ENCODE results near the gene OBSCN. TPM values are rescaled to one million over a fixed set of nuclear protein-coding genes. Genes with fewer than 3 reads are reported as not detected.
"Not testable (repeated sequence)": the region's sequence is repeated elsewhere in the genome, so short reads cannot be mapped to it uniquely, and the experiment has no call there.

Gene OBSCN
- total RNA-seq, 1 donor from 2014 or later = 59.5 TPM

- DNase-seq (ENCODE audit: low read depth) = no peak
Observed at GRCh38 chr1:228185641-228185965, 22.2 kb upstream of the OBSCN start.

- not testable (repeated sequence) for DNase-seq (ENCODE audit: low read depth)
Observed at GRCh38 chr1:228188249-228188648, 19.6 kb upstream of the OBSCN start.

- DNase-seq (ENCODE audit: low read depth) = no peak
Observed at GRCh38 chr1:228190182-228190581, 17.7 kb upstream of the OBSCN start.

- DNase-seq (ENCODE audit: low read depth) = no peak
Observed at GRCh38 chr1:228190778-228191177, 17.1 kb upstream of the OBSCN start.

- DNase-seq (ENCODE audit: low read depth) = no peak
Observed at GRCh38 chr1:228194436-228194835, 13.4 kb upstream of the OBSCN start.

- no peak for DNase-seq (ENCODE audit: low read depth)
Observed at GRCh38 chr1:228194921-228195812, 12.7 kb upstream of the OBSCN start.

- peak; percentile 96 for DNase-seq (ENCODE audit: low read depth)
Observed at GRCh38 chr1:228197555-228198147, 10.2 kb upstream of the OBSCN start.

- no peak for DNase-seq (ENCODE audit: low read depth)
Observed at GRCh38 chr1:228198977-228199590, 8.8 kb upstream of the OBSCN start.

DNA sequence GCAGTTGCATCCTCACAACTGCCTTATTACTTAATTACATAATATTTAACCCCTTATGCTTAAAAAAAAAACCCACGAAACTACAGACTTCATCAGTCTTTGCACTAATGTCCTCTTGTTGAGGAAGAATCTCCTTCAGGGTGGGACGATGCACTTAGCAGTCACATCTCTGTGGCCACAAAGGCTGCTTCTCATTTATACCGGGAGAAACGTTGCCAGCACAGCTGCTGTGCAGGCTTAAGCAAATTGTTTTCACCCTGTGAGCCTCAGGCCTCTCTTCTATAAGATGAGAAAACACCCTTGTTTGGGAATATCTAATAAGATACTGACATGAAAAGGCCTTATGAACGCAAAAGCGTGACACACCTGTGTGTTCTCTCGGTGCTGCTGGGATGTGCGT is 2.9 kb upstream of the OBSCN start:
- peak; percentile 46 for DNase-seq (ENCODE audit: low read depth)

- DNase-seq (ENCODE audit: low read depth) = no peak
Observed at GRCh38 chr1:228205526-228206436, 2.1 kb upstream of the OBSCN start.

- DNase-seq (ENCODE audit: low read depth) = no peak
Observed at GRCh38 chr1:228206582-228207351, 1.1 kb upstream of the OBSCN start.

- no peak for DNase-seq (ENCODE audit: low read depth)
Observed at GRCh38 chr1:228207381-228207810, 448 bp upstream of the OBSCN start.

DNA sequence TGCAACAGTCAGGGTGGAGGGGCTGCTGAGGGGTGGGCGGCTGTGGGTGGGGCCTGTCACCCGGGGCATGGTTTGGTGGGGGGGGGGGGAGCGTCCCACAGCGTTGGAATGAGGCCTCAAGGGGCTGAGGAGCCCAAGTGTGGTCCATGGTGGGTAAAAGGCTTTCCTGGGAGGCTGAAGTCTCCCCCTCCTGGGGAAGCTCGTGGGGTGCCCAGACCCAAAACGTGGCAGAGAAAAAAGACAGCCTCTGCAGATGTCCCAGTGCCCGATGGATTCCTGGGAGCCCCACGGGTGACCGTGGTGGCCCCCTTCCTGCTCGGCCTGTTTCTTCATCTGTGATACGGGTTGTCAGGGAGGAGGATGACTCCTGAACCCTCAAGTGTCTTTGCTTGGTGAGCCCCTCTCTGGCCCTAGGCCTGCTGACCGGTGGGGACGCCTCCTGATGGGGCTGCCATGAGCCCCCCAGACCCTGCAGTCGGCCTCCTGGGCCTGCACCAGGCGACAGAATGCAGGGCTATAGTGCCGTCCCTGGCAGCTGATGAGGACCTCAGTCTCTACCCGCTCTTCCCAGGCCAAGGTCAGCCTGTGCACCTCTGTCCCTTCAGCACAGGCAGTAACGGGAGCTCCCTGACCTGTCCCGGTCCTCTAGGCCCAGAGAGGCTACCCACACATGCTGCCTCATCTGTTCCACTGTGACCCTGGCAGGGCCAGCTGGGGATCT is 1.1 kb downstream of the OBSCN start:
- DNase-seq (ENCODE audit: low read depth) = peak; percentile 32

DNA sequence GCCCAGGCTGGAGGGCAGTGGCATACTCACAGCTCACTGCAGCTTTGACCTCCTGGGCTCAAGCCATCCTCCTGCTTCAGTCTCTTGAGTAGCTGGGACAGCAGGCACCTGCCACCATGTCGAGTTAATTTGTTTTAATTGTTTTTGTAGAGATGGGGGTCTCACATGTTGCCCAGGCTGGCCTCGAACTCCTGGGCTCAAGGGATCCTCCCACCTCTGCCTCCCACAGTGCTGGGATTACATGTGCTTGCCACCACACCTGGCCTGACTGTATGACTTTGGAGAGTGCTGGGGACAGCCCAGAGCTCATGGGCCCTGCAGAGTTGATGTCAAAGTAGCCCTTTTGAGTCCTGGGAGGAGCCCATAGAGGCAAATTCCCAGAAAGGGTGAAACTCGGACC is 1.8 kb downstream of the OBSCN start:
- no peak for DNase-seq (ENCODE audit: low read depth)

DNA sequence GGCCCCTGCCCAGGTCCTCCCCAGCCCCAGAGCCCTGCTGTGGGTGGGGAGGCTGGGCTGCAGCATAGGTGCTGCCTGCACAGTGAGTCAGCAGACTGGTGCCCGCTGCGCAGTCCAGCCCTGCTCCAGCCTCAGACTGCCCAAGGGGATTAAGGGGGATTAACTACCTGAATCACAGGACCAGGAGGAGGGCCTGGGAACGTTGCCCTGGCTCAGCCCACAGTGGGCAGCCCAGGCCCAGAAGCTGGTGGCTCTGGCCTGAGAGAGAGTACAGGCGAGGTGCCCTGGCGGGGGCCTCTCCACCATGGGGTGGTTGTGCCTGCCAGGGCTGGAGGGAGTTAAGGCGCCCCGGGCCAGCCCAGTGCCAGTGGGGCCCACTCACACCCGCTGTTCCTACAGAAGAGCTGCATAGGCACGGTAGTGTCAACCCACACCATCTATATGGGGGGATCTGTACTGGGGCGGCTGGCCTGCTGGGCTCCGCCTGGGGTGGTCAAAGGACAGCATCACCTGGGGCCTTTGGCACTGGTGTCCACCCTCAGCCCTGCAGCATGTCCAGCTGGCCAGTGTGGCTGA is 2.3 kb downstream of the OBSCN start:
- DNase-seq (ENCODE audit: low read depth) = peak; percentile 87

DNA sequence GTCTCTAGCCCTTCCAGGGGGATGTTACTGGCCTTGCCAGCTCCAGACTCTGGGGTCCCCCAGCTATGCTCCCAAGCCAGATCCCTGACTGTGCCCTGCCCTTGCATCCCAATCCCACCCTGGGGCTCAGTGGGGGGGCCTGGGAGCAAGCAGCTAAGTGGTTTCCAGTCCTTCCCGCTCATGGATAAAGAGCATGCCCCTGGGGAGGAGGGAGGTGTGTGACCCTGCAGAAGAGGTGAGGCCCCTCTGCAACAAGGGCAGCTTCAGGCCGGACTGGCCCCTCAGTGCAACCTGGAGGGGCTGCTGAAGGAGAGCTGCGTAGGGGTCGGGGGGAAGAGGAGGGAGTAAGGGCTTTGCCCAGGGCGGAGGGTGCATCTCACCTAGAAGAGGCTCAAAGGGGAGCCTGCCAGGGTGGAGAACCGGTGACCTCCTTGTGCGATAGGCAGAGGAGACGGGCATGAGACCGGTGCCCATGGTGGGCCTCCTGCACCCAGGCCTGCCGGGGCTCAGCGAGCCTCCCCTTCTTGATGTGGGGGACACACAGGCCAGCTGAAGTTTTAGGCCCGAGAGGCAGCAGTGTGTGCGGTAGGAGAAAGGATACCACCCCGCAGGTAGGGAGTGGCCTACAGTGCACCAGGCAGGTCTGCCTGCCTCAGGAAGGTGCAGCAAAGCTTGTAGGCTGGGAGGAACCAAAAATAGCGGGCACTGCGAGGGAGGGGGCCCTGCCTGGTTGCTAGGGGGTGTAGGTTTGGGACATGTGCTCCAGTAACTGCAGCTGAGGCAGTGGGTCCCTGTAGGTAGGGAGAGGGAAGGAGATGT is 3.1 kb downstream of the OBSCN start:
- DNase-seq (ENCODE audit: low read depth) = no peak

GRCh38 chr1:228211531-228212414 is 3.9 kb downstream of the OBSCN start:
- no peak for DNase-seq (ENCODE audit: low read depth)

Data from myocyte (in vitro differentiated cells).